Measurements from ENCODE around the gene CPVL.

- TF ChIP-seq CTCF (IDR thresholded peaks at IDR 0.05) = no peak
- no peak for TF ChIP-seq EZH2 (IDR thresholded peaks at IDR 0.05)
- no peak for TF ChIP-seq EZH2phosphoT487 (IDR thresholded peaks at IDR 0.05)
Observed at GRCh38 chr7:29116361-29117200, 29.8 kb downstream of the CPVL start.

All from neural progenitor cell (in vitro differentiated cells).